ENCODE results near the gene MAMDC2.

GRCh38 chr9:70222354-70222753 lies 178.7 kb downstream of the MAMDC2 start:
- TF ChIP-seq, protein P1, sequence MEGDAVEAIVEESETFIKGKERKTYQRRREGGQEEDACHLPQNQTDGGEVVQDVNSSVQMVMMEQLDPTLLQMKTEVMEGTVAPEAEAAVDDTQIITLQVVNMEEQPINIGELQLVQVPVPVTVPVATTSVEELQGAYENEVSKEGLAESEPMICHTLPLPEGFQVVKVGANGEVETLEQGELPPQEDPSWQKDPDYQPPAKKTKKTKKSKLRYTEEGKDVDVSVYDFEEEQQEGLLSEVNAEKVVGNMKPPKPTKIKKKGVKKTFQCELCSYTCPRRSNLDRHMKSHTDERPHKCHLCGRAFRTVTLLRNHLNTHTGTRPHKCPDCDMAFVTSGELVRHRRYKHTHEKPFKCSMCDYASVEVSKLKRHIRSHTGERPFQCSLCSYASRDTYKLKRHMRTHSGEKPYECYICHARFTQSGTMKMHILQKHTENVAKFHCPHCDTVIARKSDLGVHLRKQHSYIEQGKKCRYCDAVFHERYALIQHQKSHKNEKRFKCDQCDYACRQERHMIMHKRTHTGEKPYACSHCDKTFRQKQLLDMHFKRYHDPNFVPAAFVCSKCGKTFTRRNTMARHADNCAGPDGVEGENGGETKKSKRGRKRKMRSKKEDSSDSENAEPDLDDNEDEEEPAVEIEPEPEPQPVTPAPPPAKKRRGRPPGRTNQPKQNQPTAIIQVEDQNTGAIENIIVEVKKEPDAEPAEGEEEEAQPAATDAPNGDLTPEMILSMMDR (IDR thresholded peaks at IDR 0.05) = no peak
- TF ChIP-seq EP300 (IDR thresholded peaks at IDR 0.05) (no peak), POLR2A (IDR thresholded peaks at IDR 0.05) (no peak)

Measured in gastroesophageal sphincter (tissue), 3 donors.